Effector memory CD4-positive, alpha-beta T cell (primary cell): ENCODE data around the gene PTPRM.

Source experiments
- DNase-seq, 3 donors: peaks; one replicate each; pipeline ENCODE4 v3.0.0-alpha.2; 2020
- H3K27ac ChIP-seq: 2 replicates; pipeline ENCODE4 v1.7.0; 2013; ENCODE audit warnings: mild to moderate bottlenecking, low read length, moderate library complexity; ENCODE audit not compliant: insufficient read depth, poor library complexity, severe bottlenecking
- H3K27me3 ChIP-seq: replicated peaks from 2 replicates; pipeline ENCODE4 v1.7.0; 2013; ENCODE audit warnings: mild to moderate bottlenecking, low read length; ENCODE audit not compliant: insufficient read depth, control insufficient read depth, poor library complexity, severe bottlenecking
- H3K36me3 ChIP-seq: 2 replicates; pipeline ENCODE4 v1.7.0; 2013; ENCODE audit warnings: mild to moderate bottlenecking, low read length, moderate library complexity; ENCODE audit not compliant: control insufficient read depth, insufficient read depth
- H3K4me1 ChIP-seq: 2 replicates; pipeline ENCODE4 v1.7.0; 2013; ENCODE audit warnings: low read length, mild to moderate bottlenecking; ENCODE audit not compliant: control insufficient read depth, insufficient read depth, poor library complexity, severe bottlenecking
- H3K4me3 ChIP-seq: 2 replicates; pipeline ENCODE4 v1.7.0; 2013; ENCODE audit warnings: low read length, low read depth, mild to moderate bottlenecking; ENCODE audit not compliant: insufficient read depth, poor library complexity, severe bottlenecking
- H3K9me3 ChIP-seq: 2 replicates; pipeline ENCODE4 v1.7.0; 2013; ENCODE audit warnings: mild to moderate bottlenecking, low read length, moderate library complexity; ENCODE audit not compliant: control insufficient read depth

PTPRM gene

GRCh38 chr18:8003878-8004675 lies 437.0 kb downstream of the PTPRM start:
- H3K4me3 ChIP-seq, result no peak overlapping the region
- no peak overlapping the region for H3K27ac ChIP-seq
- no peaks in the 10 kb centered on the region for H3K9me3 ChIP-seq
- H3K27me3 ChIP-seq, result no peaks in the 10 kb centered on the region
- no peaks in the 10 kb centered on the region for H3K4me1 ChIP-seq
- no peaks in the 10 kb centered on the region for H3K36me3 ChIP-seq
- no peak for DNase-seq

DNA sequence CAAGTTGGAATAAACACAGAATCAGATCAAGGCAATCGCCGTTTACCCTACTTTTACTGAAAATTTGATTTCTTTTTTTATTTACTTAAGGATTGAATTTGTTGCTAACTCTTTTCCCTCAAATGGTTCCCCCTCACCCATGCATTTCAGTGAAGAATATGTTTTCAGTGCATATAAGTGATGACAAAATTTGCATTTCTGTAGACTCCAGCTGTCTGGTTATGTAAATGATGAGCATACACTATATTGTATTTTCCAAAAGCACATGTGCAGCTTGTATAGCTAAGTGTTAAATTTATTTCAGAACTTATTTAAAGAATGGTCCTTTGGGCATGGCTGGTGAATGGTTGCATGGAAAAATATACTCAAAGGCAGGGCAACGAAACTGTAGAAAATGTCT lies 437.7 kb downstream of the PTPRM start:
- Histone ChIP-seq H3K27ac (no peak overlapping the region), H3K9me3 (no peaks in the 10 kb centered on the region), H3K4me3 (no peak overlapping the region), H3K27me3 (no peaks in the 10 kb centered on the region), H3K4me1 (no peaks in the 10 kb centered on the region), H3K36me3 (no peaks in the 10 kb centered on the region)
- no peak for DNase-seq

DNA sequence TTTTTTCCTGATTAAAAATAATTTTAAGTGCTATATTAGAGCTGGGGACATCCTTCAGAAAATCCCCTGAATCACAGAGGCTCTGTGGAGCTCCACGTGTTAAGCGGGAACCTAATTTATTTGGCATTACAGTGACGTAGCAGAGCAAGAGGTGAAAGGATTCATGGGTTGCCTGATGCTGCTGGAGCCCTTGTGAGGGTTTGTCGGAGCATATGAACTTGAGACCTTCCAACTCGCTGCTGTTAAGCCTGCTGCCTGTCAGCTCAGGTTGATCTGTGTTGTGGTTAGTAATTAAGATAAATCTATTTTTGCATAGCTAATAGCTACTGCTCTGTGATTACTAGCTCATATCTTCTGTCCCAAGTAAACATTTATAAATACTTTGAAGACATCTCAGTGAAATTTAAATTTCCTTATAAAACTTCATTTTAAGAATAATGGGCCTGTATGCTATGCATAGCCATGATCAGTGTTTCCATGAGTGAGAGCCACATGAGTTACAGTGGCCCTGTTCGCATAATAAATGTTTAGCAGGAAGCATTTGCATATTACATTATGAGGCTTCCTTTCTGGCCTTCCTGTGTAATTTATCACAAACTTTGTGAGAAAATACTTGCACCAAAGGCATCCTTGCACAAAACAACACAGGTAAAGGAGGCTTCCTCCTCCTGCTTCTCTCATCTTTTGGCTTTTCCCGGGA lies 438.9 kb downstream of the PTPRM start:
- no peaks in the 10 kb centered on the region for H3K4me1 ChIP-seq
- no peaks in the 10 kb centered on the region for H3K36me3 ChIP-seq
- H3K4me3 ChIP-seq, result no peak overlapping the region
- no peak overlapping the region for H3K27ac ChIP-seq
- no peaks in the 10 kb centered on the region for H3K9me3 ChIP-seq
- DNase-seq, result no peak
- H3K27me3 ChIP-seq, result no peaks in the 10 kb centered on the region

DNA sequence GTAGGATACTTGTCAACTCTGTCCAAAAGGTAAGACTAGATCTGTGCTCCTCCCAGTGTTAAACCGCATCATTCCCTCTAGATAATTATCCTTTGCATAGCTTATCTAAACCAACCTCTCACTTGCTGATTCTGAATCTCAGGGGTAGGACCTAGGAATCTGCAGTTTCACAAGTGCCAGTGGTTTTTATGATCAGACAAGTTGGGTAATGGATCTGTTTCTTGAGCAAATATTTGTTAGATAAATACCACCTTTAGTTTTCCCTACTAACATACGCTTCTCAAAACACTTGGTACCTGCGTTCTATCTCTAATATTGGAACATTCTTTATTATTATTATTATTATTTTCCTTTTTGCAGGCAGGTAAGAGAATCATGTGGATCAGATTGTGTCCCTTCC lies 439.9 kb downstream of the PTPRM start:
- Histone ChIP-seq H3K27ac (no peak overlapping the region), H3K9me3 (no peaks in the 10 kb centered on the region), H3K36me3 (no peaks in the 10 kb centered on the region), H3K27me3 (no peaks in the 10 kb centered on the region), H3K4me3 (no peak overlapping the region), H3K4me1 (no peaks in the 10 kb centered on the region)
- DNase-seq, result no peak

DNA sequence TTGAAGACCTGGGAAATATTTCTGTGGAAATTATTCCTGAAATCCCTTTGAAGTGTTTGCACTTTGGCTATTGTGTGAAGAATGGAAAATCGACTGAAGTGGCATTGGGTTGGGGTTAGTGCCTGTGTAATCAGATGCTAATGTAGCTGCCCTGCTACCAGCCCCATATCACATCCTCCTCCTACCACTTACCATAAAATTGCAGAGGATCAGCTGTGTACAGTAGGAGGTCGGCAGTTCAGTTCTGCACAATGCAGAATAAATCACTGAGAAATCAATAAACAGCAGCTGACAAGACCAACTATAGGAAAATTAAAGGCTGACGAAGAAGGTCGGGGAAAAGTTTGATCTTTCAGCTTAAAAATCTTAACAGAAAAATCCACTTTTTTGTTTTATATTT lies 440.9 kb downstream of the PTPRM start:
- DNase-seq, result no peak
- no peak overlapping the region for H3K27ac ChIP-seq
- H3K4me1 ChIP-seq, result no peaks in the 10 kb centered on the region

GRCh38 chr18:8011361-8011760 lies 444.2 kb downstream of the PTPRM start:
- Histone ChIP-seq H3K9me3 (no peaks in the 10 kb centered on the region), H3K36me3 (no peaks in the 10 kb centered on the region), H3K4me3 (no peak overlapping the region), H3K27ac (no peak overlapping the region), H3K4me1 (no peaks in the 10 kb centered on the region), H3K27me3 (no peaks in the 10 kb centered on the region)
- no peak for DNase-seq

More for the DNA sequence above, 440.9 kb downstream of the PTPRM start:
- no peaks in the 10 kb centered on the region for H3K27me3 ChIP-seq
- H3K36me3 ChIP-seq, result no peaks in the 10 kb centered on the region
- no peak overlapping the region for H3K4me3 ChIP-seq
- no peaks in the 10 kb centered on the region for H3K9me3 ChIP-seq

DNA sequence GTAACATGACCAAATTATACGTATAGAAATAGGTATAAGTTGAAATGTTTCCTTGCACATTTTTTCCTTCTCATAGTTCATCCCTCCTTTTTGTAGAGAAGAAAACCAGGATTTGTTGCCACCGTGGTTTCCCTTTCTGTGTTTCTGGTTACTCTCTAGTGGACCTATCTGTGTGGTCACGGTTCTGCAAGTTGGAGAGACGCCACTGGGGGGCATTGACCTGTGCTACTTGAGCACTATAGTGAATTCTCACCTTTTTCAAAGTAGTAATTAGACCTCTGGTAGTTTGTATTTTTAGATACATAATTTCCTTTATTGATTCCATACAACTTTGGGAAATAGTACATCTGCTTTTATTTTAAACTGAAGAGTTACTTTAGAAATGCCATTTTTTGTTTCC lies 444.8 kb downstream of the PTPRM start:
- Histone ChIP-seq H3K27me3 (no peaks in the 10 kb centered on the region), H3K36me3 (no peaks in the 10 kb centered on the region), H3K27ac (no peak overlapping the region), H3K4me3 (no peak overlapping the region), H3K4me1 (no peaks in the 10 kb centered on the region), H3K9me3 (no peaks in the 10 kb centered on the region)
- DNase-seq, result no peak

- H3K27ac ChIP-seq, result no peak overlapping the region
- no peak for DNase-seq
- no peaks in the 10 kb centered on the region for H3K9me3 ChIP-seq
- H3K4me1 ChIP-seq, result no peaks in the 10 kb centered on the region
- H3K4me3 ChIP-seq, result no peak overlapping the region
- H3K36me3 ChIP-seq, result no peaks in the 10 kb centered on the region
- no peaks in the 10 kb centered on the region for H3K27me3 ChIP-seq
Observed at GRCh38 chr18:8018701-8019331, 451.7 kb downstream of the PTPRM start.

DNA sequence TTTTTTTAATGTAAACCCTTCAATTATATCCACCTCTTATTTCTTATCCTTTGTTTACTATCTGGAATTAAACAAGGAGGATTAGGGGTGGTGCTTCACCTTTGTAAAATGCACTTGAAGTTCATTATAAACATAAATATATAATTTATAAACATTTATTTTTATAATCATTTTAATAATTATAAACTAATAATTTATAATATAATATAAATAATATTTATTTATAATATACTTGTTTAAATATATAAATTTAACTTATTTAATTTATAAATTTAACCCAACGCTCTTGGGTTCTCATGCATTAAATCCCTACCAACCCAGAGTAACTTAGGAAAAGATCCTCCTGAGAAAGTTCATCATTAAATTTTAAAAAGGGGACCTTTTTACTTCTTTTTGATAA lies 452.5 kb downstream of the PTPRM start:
- no peaks in the 10 kb centered on the region for H3K4me1 ChIP-seq
- H3K27ac ChIP-seq, result no peak overlapping the region
- no peak for DNase-seq

More for the DNA sequence above, 452.5 kb downstream of the PTPRM start:
- Histone ChIP-seq H3K4me3 (no peak overlapping the region), H3K36me3 (no peaks in the 10 kb centered on the region), H3K27me3 (no peaks in the 10 kb centered on the region), H3K9me3 (no peaks in the 10 kb centered on the region)
